GM18505 (cell line): ENCODE data around the gene LCP1.

Experiments used
- ATAC-seq: cut with Tn5 transposase; IDR thresholded peaks from one replicate; pipeline ENCODE4 v1.9.1; 2021; ENCODE audit not compliant: unreplicated experiment
- POLR2A ChIP-seq: IDR thresholded peaks from 4 replicates; pipeline ENCODE4 v1.6.1; 2011; ENCODE audit warnings: borderline replicate concordance; ENCODE audit not compliant: insufficient read depth, insufficient read length; ENCODE audit errors: extremely low read depth

LCP1 gene

DNA sequence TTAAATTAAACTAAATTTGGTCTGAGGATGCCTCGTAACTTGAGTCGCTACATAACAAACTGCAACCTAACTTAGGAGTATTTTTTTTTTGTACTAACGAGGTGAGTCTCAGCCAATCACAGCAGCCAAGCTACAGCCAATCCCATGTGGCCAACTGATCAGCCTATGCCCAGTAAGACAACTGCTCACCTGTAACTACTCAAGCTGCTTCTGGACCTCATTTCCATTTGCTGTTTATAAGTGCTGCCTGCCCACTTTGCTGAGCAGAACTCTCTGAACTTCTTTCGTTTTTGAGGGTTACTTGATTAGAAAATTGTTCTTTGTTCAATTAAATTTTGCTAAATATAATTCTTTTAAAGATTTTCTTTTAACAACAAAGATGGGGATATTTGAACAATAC lies 81.0 kb downstream of the LCP1 start:
- no peak for TF ChIP-seq POLR2A
- ATAC-seq = no peak

DNA sequence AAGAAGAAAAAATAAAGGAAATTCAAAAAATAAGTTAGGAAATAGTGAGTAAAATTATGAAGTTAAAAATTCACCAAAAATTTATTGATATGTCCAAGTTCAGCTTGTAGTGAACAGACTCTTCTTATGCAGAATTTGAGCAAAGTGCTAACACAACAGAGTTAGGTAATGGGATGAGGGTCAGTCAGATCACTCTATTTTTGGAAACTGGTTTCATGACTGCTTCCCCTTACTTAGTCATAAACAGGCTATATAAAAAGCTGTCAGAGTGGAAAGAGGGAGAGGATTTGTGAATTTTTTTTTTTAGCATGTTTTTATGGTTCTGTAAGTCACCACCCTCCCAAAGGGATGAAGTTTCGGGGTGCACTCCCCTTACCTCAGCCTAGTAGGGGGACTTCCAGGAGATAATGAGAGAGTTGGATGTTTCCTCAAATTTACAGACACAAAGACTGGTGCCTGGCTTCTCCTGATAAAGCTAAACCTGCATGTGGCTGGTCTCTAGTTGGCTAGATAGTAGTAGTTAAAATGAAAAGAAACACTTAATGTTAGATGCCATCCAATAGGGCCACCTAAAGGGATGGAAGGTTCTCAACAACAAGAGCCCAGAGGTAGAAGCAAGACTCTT lies 81.7 kb downstream of the LCP1 start:
- no peak for TF ChIP-seq POLR2A
- ATAC-seq = no peak

DNA sequence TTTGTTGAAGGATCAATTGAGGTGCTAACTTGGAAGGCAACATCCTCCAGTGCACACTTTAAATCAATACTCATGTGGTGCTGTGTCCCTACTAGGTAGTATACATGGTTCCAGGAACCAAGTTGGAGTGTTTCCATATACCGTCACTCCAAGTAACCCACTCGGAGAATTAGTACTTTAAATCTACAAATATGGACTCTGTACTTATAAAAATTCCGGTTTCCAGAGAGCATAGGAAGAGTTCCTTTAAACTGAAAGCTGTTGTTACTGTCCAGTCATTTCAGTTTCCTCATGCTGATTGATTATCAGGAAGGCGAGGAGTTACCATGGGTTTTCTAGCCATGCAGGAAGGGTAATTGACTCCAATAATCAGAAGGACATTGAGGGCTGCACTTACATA lies 84.3 kb downstream of the LCP1 start:
- ATAC-seq = no peak
- TF ChIP-seq POLR2A = no peak

DNA sequence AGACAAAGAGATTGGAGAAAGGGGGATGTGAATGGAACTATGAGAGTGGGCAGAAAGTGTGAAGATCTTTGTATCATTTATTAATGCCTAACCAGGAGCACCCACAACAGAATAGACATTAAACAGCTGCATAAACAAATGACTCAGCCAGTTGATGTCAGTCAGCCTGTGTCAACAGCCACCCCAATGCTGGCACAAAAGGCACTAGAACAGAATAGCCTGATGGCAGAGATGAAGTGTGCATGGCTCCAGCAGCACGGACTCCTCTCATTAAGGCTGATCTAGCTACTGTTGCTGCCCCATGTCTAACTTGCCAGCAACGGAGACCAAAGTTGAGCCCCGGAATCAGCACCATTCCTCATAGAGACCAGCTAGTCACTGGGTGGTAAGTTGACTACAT lies 85.0 kb downstream of the LCP1 start:
- no peak for TF ChIP-seq POLR2A
- ATAC-seq = no peak

DNA sequence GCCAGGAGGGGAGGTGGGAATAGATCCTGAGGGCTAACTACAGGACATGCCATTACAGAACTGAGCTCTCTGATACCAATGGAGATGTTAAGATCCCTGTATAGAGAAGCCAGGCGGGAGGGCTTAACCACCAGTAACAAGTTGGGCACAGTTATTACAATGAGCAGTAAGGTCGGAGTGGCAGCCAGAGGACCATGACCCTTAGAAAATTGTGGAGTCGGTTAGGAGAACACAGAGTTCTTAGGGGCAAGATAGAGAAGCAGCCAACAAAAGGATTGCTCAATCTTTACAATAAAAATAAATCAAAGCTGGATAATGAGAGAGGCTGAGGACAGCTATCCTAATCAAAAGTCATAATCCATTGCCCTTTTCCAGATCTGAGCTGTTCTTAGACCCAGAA lies 87.5 kb downstream of the LCP1 start:
- ATAC-seq = no peak
- TF ChIP-seq POLR2A = no peak

DNA sequence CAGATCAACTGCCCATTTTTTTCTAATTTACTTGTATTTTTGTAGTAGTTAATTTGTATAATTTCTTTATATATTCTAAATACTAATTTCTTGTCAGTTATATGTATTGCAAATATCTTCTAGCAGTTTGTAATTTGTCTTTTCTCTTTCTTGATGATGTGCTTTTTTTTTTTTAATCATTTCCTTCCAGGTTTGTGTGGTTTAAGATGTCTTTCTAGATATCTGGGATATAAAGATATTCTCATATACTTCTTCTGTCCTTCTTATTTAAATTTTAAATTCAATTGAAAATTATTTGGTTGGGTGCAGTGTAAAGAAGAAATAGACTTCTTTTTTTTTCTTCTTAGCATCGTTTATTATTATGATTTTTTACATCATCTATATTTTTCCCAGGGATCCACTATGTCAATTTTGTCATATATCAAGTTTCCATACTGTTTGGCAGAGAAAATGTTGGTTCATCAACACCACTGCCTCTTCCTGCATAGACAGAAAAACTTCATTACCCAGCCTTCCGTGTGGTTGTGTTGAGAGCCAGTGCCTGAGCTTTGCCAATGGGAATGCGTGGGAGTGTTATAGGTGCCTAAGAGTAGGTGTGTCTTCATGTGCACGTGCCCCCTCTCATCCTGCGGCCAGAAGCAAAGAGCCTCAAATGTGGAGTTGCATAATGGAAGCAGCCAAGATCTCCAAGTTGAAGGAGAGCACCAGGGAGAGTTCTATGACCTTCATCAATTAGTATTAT lies 93.0 kb downstream of the LCP1 start:
- no peak for ATAC-seq
- no peak for TF ChIP-seq POLR2A

DNA sequence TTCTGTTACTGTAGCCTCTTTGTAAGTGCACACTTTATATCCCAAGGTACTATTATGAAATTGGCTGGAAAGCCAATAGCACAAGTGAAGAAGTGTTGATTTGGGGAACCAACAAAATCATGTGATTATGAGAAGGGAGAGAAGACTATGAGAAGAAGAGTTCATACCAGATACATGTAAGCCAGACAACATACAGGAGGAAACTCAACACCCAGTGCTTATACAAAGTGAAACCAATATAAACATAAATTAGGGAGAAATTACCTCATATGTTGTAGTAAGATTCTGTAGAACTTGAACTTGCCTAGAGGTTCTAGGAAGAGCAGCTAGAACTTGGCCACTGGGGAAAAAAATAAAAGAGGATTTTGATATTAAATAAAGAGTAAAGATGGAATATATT lies 94.5 kb downstream of the LCP1 start:
- no peak for TF ChIP-seq POLR2A
- ATAC-seq = no peak

DNA sequence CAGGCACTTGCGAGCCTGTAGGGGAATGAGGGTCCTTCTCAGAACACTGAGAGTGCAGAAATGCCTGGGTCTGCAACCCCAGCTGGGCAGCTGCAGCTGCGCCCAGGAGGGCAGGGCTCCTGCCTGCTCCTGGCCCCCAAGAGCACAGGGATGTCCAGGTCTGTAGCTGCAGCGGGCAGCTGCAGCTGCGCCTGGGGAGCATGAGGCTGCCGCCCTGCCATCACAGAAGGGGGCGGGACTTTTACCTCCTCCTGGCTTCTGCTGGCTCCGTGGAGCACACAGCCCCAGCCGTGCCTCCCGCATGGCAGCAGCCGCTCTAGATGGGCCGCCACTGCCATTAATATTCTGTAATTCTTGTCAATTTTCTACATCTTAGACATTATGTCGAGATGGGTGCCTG lies 95.0 kb downstream of the LCP1 start:
- TF ChIP-seq POLR2A = no peak
- ATAC-seq = no peak

DNA sequence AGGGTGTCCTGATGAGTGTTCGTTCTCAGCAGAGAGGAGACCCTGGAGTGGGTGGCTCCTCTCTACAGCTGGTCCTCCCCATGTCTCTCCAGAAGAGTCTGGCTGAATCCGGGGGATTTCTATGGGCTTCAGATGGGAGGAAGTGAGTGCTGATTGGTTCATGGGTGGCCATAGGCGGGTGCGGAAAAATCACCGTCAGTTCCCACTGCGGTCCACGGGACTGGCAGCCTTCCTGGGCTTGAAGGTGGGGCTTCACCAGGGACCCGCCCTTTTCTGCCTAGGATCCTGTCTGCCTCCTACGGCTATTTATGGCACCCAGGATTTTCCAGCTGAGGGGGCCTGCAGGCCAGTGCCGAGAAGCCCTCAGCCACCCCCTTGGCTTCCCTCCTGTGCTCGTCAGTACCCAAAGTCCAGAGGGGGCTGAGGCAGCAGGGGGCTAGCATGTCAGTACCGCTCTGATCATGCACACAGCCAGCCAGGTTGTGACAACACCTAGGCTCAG lies 95.5 kb downstream of the LCP1 start:
- no peak for ATAC-seq
- TF ChIP-seq POLR2A = no peak

DNA sequence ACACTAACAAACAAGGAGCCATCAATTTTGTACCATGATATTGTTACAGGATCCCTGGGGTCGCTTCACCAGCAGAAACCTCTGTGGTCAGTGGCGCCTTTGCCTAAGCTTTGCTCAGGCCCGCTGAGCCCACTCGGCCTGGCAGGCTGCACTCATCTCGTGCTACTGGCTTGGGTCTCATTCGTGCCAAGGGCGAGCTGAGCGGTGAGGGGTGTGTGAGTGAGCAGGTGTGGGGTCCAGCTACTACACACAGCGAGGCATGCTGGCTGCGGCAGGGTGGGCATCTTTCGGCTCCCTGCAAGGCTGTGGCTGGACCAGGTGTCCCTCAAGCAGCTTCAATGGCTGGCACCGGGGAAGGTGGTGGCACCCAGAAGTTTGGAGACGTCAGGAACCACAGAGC lies 96.2 kb downstream of the LCP1 start:
- TF ChIP-seq POLR2A = no peak

DNA sequence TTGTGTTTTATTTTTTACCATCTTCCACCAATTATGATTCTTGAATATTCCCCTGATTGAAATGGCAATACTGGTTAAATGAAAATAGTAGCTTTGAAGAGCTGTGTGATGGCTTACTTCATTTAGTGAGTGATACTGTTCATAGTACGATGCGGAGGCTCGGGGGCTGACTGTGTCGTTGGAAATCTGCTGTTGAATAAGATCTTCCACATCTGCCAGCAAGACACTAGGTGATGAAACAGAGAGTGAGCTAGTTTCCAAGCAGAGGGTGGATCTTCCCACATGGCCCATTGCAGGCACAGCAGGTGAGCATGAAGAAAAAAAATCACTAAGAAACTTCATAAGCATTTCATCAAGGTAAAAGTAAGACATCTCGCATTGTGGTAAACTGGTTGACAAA lies 99.7 kb downstream of the LCP1 start:
- no peak for TF ChIP-seq POLR2A
- ATAC-seq = no peak

More for the DNA sequence above, 96.2 kb downstream of the LCP1 start:
- no peak for ATAC-seq

DNA sequence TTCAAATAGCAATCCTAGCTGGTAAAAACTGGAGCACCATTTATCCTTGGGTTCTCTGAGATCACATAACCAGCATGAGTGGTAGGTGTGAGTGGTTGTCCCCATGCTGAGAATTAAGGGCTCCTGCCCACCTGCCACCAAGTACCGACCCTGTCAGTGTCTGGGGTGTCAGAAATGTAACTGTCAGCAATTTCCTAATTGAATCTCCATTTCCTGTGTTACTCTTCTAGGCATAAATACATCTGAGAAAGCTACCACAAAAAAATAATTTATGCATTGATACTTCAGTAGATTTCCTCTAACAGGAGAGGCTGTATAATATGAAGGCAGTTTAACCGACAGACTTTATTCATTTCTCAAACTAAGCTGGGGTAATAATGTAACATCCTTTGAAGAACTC lies 102.2 kb downstream of the LCP1 start:
- no peak for ATAC-seq
- no peak for TF ChIP-seq POLR2A

DNA sequence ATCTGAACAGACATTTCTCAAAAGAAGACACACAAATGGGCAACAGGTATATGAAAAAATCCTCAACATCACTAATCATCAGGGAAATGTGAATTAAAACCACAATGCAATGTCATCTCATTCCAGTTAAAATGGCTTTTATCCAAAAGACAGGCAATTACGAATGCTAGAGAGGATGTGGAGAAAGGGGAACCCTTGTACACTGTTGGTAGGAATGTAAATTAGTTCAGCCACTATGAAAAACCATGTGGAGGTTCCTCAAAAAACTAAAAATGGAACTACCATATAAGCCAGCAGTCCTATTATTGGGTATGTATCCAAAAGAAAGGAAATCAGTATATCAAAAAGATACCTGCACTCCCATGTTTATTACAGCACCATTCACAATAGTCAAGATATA lies 104.7 kb downstream of the LCP1 start:
- no peak for ATAC-seq
- no peak for TF ChIP-seq POLR2A

DNA sequence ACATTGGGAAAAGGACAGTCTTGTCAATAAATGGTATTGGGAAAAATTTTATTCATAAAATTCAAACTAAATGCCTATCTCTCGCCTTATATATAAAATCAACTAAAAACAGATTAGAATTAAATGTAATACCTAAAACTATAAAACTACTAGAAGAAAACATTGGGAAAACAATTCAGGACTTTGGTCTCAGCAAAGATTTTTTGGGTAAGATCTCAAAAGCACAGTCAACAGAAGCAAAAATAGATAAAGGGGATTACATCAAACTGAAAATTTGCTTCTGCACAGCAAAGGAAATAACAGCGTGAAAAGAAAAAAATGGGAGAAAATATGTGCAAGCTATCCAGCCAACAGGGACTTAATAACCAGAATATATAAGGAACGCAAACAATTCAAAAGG lies 105.2 kb downstream of the LCP1 start:
- no peak for ATAC-seq

More for the DNA sequence above, 105.2 kb downstream of the LCP1 start:
- TF ChIP-seq POLR2A = no peak
